ENCODE results near the gene WNT3A.

Gene WNT3A

DNA sequence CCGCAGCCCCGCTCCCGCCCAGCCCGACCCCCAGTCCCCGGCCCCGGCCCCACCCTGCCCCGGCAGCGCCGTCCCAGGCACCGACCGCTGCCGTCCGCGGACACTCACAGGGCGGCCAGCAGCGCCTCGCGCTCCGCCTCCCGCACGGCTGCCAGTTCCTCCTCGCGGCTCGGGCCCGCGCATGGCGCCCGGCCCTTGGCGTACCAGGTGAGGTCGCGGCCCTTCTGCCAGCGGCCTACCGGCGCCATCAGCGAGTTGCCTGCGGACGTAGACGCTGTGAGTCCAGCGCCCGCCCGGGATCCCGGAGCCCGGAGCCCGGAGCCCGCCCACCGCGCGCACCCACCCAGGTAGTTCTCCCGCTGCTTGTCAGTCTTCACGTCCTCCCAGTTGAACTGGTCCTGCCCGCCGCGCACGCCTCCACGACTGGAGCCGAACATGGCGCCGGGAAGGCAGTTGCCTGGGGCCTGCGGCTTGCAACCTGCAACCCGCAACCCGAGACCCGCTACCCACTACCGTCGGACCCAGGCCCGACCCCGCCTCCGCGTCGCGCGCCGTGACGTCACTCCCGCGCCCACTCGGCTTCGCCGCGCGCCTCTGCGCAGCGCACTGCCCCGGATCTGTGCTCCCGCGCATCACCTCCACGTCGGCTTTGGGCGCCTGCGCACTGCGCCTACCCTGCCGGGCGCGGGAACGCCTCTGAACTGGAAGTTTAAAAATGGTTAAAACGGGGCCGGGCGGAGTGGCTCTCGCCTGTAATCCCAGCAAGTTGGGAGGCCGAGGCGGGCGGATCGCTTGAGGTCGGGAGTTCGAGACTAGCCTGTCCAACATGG lies 96.2 kb downstream of the WNT3A start, which contains the start of gene C1orf35:
Gene C1orf35, minus strand, starts transcription at position 535 of the 830 bp plus-strand sequence. Its CDS starts 98 bp downstream, at position 437.
- DNase-seq, result peak; percentile 95 to 96

DNA sequence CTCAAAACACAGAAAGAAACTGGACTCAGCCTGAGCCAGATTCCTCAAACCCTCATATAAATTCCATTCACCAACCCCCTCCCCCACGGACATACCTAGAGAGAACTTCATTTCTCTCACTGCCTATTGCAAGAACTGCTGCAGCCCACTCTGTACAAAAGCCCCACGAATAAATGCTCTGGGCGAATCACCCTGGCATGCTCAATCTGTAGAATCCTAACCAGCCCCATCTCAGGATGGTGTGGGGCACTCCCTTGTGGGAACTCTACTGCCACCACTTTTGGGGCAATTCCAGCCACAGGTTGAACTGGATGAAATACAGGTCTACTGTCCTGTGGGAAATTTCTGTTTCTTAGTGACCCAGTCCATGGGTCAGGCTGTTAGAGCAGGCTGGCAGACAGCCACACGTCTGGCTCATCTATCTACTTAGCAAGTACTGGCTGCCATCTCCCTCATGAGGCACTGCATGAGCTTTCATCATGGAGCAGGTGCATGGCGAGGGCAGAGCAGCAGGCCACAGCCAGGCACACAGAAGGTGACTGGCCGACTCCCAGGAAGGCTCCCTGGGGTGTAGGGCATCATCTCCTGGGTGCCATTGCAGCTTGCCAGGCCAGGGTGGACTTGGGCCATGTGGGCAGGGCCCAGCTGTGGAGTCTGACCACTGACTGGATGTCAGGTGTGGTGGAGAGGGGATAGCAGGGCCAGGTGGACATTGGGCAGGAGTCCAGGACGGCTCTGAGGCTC lies 97.9 kb downstream of the WNT3A start:
- no peak for DNase-seq

DNA sequence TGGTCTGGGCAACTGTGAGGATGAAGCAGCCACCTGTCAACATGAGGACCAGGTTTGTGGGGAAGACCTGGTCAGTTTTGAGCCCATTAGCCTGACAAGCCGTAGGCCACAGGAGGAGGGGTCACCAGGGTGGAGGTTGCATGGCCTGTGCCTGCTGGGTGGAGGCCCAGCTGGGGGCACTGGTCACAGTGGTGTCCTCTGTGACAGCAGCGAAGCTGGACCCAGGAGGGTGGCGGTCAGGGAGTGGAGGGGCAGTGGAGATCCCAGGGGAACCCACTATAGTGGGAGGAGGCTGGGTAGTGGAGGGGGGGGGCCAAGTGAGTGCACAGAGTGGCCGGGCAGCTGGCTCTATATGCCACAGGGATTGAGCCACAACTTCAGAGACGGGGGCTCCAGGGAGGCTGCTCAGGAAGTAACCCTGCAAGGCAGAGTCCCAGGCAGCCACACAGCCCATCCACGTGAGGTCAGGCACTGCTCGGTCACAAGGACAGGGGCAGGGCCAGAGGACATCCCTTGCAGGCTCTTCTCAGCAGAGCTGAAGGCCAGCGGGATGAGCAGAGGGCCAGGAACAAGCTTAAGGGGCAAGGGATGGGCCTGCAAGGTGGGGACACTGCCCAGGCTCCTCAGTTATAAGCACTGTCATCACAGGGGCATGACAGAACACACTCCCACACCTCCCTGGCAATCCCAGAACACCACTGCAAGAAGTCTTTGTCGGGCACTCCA lies 98.6 kb downstream of the WNT3A start:
- DNase-seq, result no peak

DNA sequence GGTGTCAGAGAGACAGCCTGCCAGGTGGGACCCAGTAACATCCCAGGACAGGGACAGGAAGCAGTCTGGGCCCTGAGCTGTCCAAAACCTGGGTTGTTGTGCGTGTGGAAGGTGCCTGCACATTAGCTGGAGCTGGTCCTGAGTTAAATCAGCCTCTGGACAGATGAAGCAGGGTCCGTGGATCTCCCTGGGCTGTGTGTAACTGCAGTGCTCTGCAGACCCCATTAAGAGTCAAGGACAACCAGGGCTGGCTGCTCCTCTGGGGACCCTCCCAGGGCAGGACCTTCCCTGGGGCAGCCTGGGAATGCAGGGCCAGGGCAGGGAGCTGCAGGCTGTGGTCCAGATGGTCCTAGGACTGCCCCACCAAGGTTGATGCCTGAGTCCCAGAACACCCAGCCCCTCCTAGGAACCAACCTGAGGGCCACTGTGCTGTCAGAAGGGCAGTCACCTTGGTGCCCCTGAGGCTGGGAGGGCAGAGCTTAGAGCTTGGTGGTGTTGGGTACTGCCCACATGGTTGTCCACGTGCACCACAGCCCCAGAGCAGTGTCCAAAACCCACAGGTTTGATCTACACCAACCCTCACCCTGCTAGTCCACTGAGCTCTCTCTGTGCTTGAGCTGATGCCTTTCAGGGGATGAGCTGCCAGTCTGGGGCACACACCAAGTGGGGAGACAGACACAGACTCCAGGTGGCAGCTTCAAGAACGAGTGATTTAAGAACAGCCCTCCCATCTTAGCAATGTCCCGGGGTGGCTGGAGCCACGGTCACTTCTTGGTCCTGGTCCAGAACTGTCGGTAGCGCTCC lies 99.4 kb downstream of the WNT3A start:
- DNase-seq, result no peak

DNA sequence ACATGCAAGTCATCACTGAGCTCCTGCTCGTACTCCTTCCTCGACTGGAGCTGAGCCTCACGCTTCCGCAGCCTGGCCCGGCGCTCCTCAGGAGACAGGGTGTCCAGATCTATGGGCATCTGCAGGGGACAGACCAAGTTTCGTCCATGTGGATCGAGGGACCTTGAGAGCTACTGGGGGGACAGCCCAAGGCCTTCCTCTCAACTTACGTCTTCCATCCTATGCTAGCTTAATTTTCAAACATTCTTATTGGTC lies 99.9 kb downstream of the WNT3A start:
- no peak for DNase-seq

DNA sequence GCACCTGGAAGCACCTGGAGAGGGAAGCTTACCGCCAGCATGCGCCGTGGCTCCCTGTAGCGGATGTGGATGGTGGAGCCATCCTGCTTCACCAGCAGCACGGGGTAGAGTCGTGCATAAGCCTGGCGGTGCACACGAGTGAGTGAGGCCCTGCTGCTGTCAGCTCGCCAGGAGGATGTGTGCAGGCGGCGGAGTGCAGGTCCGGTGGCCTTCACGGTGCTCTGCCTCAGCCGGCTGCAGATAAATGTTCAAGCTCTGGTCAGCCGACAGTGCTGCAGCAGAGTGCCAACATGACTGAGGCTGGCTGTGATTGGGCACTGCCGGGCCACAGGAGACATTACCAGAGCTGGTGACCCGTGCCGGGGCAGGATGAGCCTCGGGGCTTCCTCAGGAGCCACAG lies 100.8 kb downstream of the WNT3A start:
- no peak for DNase-seq

DNA sequence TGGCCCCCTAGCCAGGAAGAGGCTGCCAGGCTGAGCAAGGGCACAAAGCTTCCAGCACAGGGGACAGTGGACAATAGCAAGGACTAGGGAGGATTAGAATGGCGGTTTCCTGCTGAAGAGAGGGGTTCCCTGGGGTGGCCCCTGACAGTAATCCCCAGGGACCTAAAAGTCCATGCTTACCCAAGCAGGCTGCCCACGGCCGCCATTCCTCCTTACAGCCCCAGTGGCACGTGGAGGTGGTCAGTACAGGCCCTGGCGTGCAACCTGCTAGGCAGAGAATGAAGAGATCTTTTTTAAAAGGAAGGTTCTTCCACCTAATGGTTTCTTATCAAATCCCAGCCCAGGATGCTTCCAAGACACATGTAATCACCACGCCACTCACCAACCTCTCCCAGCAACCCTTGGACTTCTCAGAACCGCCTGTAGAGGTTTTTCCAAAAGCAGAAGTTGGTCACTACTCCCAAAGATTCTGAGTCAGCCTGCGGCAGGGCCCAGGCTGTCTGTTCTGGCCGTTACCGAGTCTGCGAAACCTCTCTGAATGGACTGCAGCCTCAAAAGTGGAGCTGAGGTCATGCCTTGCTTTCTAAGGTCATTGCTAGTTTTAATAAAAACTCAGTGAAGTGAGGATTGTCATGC lies 101.4 kb downstream of the WNT3A start:
- no peak for DNase-seq

DNA sequence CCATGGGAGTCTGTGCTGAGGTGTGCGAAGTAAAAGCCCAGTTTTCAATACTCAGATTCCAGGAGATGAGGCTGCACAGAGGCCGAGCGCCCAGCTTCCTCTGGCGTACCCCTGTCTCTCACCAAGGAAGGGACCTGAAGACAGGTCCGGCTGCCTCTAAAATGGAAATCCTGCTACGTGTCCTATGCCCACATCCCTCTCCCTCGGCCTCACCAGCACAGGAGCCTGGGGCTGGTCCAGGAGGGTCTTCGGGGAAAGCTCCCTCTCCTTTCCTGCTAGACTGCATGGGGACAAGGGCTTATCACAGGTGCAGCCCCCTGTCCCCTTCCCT lies 101.9 kb downstream of the WNT3A start:
- DNase-seq, result no peak

DNA sequence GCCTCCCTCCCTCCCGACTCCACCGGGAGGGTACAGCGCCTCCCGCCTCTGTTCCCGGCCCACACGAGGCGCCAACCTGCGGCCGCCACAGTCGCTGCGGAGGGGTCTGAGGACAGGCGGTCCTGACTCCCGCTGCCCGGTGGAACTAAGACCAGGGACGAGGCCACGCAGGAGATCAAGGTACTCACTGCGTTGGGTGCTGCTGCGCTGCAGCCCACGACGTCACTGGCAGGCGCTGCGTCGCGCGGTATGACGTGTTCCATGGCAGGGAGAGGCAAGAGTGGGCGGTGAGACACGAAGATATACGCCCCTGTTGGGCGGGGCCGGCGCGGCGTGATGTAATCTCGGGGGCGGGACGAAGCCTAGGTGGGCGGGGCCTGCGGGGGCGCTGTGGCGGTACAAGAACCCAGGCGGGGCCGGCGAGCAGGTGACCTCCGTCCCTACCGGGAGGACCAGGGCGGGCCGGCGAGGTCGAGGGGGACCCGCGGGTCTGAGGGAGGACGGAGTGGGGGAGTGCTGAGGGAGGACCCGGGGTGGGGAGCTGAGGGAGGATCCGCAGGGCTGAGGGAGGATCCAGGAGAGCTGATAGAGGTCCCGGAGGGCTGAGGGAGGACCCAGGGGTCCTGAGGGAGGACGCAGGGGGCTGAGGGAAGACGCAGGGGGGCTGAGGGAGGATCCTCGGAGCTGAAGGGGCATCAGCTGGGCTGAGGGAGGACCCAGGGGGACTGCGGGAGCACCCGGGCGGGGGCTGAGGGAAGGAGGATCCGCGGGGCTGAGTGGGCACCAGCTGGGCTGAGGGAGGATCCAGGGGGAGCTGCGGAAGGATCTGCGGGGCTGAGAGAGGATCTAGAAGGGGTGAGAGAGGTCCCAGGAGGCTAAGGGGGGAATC lies 102.5 kb downstream of the WNT3A start, which contains the start of gene MRPL55:
Gene MRPL55, minus strand, starts transcription at position 227 of the 889 bp plus-strand sequence. CDS start 1,039 bp downstream, outside the sequence.
- peak; percentile 97 to 99 for DNase-seq

DNA sequence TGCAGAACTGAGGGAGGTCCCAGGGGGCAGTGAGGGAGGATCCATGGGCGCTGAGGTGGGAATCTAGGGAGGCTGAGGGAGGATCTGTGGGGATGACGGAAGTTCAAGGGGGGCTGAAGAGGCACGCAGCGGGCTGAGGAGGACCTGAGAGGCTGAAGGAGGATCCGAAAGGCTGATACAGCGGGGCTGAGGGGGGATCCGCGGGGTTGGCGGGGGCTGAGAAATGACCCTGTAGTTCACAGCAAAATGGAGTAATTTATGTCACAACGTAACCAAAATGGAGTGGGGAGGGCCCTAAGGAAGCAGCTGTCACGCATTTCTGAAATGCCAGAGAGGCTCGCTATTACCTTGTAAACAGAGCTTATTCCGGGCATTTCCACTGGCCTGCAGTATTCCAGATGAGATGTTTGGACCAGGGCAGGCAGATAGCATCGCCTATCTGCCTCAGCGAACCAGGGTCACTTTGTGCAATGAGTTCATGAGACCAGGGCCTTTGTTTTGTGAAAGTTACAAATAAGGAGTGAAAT lies 103.2 kb downstream of the WNT3A start:
- DNase-seq, result no peak

DNA sequence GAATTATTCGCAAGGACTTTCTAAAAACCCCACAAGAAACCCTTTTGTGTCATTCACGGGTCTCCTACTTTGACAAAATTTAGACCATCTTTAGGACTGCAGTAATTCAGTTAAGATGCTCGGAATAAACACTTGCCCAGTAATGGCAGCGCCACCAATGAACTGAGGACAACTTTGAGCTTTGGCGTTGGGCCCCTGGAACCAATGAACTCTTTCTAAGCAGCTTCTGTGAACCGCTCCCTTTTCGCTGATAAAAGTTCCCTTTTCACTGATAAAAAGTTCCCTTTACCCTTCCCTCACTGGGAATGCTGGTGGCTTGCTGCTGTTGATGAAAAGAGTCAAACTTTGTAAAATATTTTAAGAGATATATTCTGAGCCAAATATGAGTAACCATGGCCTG lies 103.8 kb downstream of the WNT3A start:
- no peak for DNase-seq

All from activated CD4-positive, alpha-beta T cell treated with anti-CD3 and anti-CD28 coated beads, Interleukin-2, amount 50 U/mL, for 48 hours (primary cell).